ENCODE data around the gene SLC16A3. TPM values are rescaled to one million over a fixed set of nuclear protein-coding genes. Genes with fewer than 3 reads are reported as not detected.

Gene SLC16A3
- total RNA-seq, 4 donors from 2014 or later: 11.2 to 38.5 (median 22.1) TPM

DNA sequence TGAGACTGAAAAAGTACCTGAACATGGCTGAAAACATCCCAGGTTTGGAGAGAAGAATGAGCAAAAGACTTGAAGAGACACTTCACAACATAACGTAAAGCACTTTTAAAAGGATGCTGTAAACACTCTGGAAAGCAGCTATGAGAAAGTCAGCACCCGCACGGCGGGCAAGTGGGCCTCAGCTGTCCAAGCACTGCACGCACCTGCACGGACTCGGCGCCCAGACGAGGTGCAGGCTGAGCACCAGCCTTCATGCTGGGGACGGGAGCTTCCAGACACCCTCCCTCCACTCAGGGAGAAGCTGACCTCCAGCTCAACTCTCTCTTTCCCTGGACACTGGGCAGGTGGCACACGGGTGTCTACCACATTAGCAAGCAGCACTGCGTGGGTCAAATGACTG, 29.3 kb upstream of the SLC16A3 start:
- no peaks in the 10 kb centered on the region for H3K27me3 ChIP-seq
- H3K4me1 ChIP-seq: peaks cover 0 to 6% (median 0%) of the 10 kb centered on the region in 3 donors
- H3K36me3 ChIP-seq: peaks cover 0 to 63% of the 10 kb centered on the region in 2 donors
- H3K27ac ChIP-seq: no peak overlapping the region
- no peak for TF ChIP-seq POLR2AphosphoS5 (IDR thresholded peaks at IDR 0.05)
- TF ChIP-seq POLR2A (IDR thresholded peaks at IDR 0.05): no peak
- no peak for TF ChIP-seq EP300 (IDR thresholded peaks at IDR 0.05)
- TF ChIP-seq, protein P1, sequence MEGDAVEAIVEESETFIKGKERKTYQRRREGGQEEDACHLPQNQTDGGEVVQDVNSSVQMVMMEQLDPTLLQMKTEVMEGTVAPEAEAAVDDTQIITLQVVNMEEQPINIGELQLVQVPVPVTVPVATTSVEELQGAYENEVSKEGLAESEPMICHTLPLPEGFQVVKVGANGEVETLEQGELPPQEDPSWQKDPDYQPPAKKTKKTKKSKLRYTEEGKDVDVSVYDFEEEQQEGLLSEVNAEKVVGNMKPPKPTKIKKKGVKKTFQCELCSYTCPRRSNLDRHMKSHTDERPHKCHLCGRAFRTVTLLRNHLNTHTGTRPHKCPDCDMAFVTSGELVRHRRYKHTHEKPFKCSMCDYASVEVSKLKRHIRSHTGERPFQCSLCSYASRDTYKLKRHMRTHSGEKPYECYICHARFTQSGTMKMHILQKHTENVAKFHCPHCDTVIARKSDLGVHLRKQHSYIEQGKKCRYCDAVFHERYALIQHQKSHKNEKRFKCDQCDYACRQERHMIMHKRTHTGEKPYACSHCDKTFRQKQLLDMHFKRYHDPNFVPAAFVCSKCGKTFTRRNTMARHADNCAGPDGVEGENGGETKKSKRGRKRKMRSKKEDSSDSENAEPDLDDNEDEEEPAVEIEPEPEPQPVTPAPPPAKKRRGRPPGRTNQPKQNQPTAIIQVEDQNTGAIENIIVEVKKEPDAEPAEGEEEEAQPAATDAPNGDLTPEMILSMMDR (IDR thresholded peaks at IDR 0.05): no peak
- 87 to 100% methylated on average over 1 to 6 of the region's 12 CpGs for WGBS, 2 donors (ENCODE audit: low coverage in 1 of 2)
- no peaks in the 10 kb centered on the region for H3K9me3 ChIP-seq
- ATAC-seq: no peak
- no peak overlapping the region for H3K4me3 ChIP-seq

DNA sequence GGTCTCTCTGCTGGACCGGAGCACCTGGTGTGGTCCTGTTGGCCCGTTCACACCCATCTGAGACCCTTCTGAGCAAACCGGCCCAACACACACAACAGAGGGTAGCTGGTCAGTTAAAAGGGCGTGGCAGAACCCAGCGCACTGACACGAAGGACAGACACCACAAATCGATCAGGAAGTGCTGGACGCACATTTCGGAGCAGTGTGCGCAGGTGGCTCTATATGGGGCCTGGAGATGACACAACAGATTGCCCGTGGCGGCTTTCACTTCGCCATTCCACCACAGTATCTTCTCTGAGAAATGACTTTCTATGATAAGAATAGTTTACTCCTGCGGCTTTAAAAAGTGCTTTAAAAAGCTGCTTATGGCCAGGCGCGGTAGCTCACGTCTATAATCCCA, 28.7 kb upstream of the SLC16A3 start:
- Histone ChIP-seq H3K4me3 (no peak overlapping the region), H3K4me1 (peaks cover 0 to 12% (median 0%) of the 10 kb centered on the region in 3 donors), H3K36me3 (peaks cover 0 to 56% of the 10 kb centered on the region in 2 donors), H3K9me3 (no peaks in the 10 kb centered on the region), H3K27me3 (no peaks in the 10 kb centered on the region), H3K27ac (no peak overlapping the region)
- 85 to 90% methylated on average over 7 of the region's 17 CpGs for WGBS, 2 donors (ENCODE audit: low coverage in 1 of 2)
- TF ChIP-seq POLR2AphosphoS5 (IDR thresholded peaks at IDR 0.05) (no peak), POLR2A (IDR thresholded peaks at IDR 0.05) (no peak), EP300 (IDR thresholded peaks at IDR 0.05) (no peak)
- TF ChIP-seq, protein P1 (IDR thresholded peaks at IDR 0.05): no peak
- ATAC-seq: no peak

DNA sequence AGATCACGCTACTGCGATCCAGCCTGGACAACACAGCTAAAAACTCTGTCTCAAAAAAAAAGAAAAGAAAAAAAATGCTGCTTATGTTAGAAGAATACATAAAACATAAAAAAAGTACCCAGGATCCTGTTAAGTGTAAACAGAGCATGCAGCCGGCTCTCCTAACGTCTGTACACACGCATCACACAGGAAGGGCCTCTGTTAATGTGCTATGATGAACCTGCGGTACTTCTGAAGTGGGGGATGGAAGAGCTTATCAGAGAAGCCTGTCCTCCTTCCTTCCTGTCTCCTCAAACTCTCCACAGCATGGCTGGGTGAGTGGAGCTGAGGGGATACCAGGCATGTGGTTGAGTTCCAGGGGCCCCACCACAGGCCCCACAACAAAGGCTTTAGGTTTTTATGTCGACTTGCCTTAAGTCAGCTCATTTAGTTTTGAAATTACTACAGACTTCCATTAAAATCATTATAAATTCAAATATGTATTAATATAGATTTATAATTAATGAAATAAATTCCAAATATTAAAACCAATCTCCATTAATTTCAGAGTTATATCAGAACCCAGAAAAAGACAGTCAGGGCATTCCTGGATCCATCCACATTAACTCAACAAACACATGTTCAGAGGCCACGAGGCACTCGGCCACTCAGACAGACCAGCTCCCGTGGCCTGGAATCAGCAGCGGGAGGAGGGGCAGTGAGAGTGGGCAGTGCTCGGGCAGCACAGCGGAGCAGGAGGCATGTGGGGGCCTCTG, 27.9 kb upstream of the SLC16A3 start:
- H3K36me3 ChIP-seq: peaks cover 0 to 53% of the 10 kb centered on the region in 2 donors
- WGBS, 2 donors (ENCODE audit: low coverage in 1 of 2): 87 to 97% methylated on average over 7 to 8 of the region's 13 CpGs
- H3K27me3 ChIP-seq: no peaks in the 10 kb centered on the region
- peaks cover 0 to 14% (median 4%) of the 10 kb centered on the region in 3 donors for H3K4me1 ChIP-seq
- ATAC-seq: no peak
- TF ChIP-seq, protein P1 (IDR thresholded peaks at IDR 0.05): no peak
- TF ChIP-seq POLR2AphosphoS5 (IDR thresholded peaks at IDR 0.05) (no peak), EP300 (IDR thresholded peaks at IDR 0.05) (no peak), POLR2A (IDR thresholded peaks at IDR 0.05) (no peak)
- no peaks in the 10 kb centered on the region for H3K9me3 ChIP-seq
- no peak overlapping the region for H3K4me3 ChIP-seq
- no peak overlapping the region for H3K27ac ChIP-seq

DNA sequence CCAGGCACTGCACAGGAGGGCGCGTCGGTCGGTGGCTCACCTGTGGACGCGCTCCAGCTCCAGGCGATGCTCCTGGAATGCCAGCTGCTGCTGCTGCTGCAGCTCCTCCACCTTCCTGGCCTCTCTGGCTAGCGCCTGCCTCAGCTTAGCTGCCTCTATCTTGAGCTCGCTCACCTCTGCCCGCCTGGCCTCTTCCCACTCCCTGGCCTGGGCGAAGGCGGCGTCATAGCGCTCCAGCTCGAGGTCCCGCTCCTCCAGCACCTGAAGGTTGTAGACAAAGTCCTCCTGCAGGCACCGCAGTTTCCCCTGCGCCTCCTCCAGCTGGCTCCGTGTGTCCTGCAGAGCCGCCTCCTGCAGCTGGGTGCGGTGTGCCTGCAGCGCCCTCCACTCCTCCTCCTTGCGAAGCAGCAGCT, 27.3 kb upstream of the SLC16A3 start:
- peaks cover 0 to 20% (median 4%) of the 10 kb centered on the region in 3 donors for H3K4me1 ChIP-seq
- no peak overlapping the region for H3K4me3 ChIP-seq
- TF ChIP-seq EP300 (IDR thresholded peaks at IDR 0.05): no peak
- TF ChIP-seq POLR2A (IDR thresholded peaks at IDR 0.05): no peak
- TF ChIP-seq, protein P1 (IDR thresholded peaks at IDR 0.05): no peak
- no peak for TF ChIP-seq POLR2AphosphoS5 (IDR thresholded peaks at IDR 0.05)
- H3K27ac ChIP-seq: no peak overlapping the region
- H3K9me3 ChIP-seq: no peaks in the 10 kb centered on the region
- WGBS, 2 donors (ENCODE audit: low coverage in 1 of 2): 96 to 100% methylated on average over 1 to 9 of the region's 23 CpGs
- peaks cover 0 to 47% of the 10 kb centered on the region in 2 donors for H3K36me3 ChIP-seq
- H3K27me3 ChIP-seq: no peaks in the 10 kb centered on the region
- ATAC-seq: no peak

DNA sequence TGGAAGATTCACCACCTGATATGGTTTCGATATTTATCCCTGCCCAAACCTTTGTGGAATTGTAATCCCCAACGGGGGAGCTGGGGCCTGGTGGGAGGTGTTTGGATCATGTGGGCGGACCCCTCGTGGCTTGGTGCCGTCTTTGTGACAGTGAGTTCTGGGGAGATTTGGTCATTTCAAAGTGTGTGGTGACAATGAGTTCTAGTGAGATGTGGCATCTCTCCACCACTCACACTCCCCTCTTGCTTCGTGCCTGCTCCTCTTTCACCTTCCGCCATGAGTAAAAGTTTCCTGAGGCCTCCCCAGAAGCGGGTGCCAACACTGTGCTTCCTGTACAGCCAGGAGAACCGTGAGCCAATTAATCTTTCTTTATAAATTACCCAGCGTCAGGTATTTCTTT, 25.9 kb upstream of the SLC16A3 start:
- no peak overlapping the region for H3K4me3 ChIP-seq
- no peak for TF ChIP-seq POLR2AphosphoS5 (IDR thresholded peaks at IDR 0.05)
- TF ChIP-seq POLR2A (IDR thresholded peaks at IDR 0.05): no peak
- TF ChIP-seq, protein P1 (IDR thresholded peaks at IDR 0.05): no peak
- TF ChIP-seq EP300 (IDR thresholded peaks at IDR 0.05): no peak
- H3K36me3 ChIP-seq: peaks cover 0 to 37% of the 10 kb centered on the region in 2 donors
- no peak overlapping the region for H3K27ac ChIP-seq
- no peaks in the 10 kb centered on the region for H3K9me3 ChIP-seq
- no peaks in the 10 kb centered on the region for H3K27me3 ChIP-seq
- H3K4me1 ChIP-seq: peaks cover 0 to 20% (median 4%) of the 10 kb centered on the region in 3 donors
- 72 to 81% methylated on average over 5 to 10 of the region's 10 CpGs for WGBS, 2 donors (ENCODE audit: low coverage in 1 of 2)
- no peak for ATAC-seq

All from gastroesophageal sphincter (tissue), 4 donors.